GOT3 (cell line): ENCODE measurements around the gene MMRN2.
"Not testable (repeated sequence)": the region's sequence is repeated elsewhere in the genome, so short reads cannot be mapped to it uniquely, and the experiment has no call there.

Experiments
- DNase-seq: peaks from one replicate; lab custom pipeline; 2025; ENCODE audit warnings: mixed read lengths; lab: John Stamatoyannopoulos, UW

Gene MMRN2

DNA sequence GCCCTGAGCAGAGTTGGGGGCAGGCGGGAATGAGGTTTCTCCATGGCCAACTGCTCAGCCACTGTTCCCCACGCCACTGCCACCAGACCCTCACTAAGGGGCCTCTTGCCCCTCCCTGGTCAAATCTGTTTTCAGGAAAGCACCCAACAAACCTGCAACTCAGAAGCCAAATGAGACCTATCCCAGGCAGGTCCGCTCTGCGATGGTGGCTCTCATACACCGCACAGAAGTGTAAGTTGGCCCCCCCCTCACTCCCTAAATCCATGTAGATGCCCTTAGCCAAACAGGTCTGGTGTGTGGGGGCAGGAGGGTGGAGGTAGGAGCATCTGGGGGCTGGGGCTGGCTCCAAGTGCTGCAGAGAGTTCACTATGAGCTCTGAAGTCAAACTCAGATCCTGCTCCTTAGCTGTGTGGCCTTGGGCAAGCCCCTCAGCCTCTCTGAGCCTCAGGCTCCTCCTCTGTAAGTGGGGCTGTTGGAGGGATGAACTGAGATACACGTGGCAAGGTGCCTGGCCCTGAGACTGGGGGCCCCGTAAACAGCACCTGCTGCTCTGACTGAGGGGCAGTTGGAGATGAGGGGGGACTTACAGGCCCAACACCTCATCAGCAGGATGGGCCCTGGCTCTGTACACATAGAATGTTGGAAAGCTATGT is 1.1 kb downstream of the MMRN2 start:
- DNase-seq: no peak

DNA sequence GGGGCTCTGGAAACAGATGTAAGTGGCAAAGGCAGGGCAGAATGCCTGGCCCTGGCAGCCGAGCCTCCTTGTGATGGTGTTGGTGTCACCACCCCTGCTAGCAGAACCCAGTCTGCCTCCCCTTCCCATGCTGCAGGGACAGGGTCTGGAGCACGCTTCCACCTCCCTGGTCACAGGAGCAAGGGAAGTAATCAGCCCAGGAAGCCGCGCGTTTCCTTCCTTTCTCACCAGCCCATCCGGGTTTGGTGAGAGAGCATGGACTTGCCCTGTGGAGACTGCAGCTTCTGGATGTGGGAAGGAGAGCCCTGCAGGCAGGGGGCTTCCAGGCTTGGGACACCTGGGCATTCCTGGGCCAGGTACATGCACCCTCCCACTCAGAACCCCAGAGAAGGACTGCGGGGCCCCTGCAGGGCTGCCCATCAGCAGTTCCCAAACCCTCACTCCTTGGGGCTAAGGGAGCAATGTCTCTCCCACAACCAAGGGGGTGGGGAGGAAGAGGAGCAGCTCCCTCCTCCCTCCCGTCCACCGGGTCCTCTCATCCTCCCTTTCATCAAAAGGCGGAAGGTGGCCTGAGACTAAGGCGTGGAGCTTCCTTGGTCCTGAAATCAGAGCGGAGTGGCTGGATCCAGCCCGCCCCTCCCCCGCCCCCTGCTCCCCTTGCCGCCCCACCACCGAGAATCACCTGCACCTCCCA is 1.8 kb downstream of the MMRN2 start:
- DNase-seq: no peak

DNA sequence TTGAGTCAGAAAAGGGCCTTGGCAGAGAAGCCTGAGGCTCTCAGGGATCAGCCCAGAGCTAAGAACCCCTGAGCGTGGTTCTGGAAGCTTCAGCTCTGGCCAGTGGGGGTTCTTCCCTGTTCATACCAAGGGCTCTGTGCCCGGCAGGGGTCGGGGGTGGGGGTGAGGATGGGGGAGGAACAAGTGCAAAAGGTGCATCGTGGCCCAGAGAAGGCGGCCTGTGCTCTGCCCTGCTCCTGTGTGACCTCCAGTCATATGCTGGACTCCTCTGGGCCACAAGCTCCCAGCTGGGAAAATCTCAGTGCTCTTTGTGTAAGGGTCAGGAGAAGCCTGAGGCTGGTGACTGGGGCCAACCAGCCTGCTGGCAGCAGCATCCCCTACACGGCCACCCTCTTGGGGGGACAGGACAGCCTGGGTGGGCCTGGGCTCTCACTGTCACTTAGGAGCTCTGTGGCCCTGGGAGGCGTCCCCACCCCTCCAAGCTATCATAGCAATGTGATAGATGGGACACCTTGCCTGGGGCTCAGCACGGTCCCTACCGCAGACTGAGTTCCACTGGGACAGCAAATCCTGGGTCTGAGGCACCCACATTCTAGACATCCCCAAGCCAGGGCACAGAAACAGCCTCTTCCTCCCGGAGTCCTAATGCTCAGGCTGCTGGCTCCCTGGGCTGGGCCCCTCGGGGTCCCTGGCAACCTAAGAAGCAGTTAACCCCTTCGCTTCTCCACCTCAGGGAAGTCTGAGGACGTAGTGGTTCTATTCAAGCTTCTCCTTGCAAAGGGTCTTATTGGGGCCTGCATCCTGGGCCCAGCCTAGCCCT is 2.5 kb downstream of the MMRN2 start:
- no peak for DNase-seq

DNA sequence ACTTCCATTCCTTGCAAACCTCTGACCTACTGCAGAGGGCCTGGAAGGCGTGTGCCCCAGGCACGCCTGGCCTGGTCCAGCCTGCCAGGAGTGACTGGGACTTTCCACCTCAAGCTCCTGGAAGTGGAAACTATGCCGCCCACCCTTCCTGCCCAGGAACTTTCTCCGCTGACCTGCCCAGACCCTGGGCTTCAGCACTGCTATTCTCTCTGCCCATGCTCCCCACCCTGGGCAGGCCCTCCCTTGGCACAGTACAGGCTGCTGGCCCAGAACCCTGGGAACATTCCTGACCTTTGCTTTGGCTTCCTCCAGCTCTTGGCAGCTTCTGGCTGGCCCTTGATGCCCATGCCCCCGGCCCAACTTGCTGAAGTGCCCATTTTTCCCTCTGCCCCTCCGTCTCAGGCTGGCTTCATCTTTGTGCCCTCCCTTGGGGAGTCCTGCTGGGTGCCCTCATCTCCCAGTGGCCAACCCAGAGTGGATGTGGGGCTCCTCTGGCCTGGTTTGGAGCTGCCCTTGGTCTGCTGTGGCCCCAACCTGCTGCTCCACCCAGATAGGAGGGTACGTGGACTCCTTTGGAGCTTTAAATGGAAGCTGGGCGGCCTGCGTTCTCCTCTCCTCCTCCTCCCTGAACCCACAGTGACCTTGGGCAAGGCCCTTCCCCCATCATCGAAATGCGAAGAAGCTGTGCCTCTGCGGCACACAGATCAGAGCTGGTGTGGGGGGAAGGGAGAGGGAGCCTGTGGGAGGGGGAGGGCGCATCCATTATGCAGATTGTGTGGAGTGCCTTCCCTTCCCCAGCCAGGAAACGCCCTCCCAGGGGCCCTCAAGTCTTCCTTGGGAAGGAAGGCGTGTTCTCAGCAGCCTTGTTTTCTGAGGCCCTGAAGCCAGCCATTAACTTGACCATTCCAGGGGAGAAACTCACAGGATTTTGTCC is 3.4 kb downstream of the MMRN2 start:
- DNase-seq: no peak

DNA sequence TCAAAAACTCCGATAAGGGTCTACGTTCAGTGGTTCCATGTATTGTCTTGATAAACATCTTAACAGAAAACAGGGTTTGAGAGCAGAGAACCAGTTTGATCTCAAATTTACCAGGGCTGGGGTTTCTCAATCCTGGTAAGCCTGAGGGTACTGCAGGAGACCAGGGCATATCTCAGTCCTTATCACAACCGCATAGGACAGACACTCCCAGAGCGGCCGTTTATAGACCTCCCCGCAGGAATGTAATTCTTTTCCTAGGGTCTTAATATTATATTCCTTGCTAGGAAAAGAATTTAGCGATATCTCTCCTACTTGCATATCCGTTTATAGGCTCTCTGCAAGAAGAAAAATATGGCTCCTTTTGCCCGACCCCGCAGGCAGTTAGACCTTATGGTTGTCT is 4.7 kb downstream of the MMRN2 start:
- DNase-seq: not testable (repeated sequence)

DNA sequence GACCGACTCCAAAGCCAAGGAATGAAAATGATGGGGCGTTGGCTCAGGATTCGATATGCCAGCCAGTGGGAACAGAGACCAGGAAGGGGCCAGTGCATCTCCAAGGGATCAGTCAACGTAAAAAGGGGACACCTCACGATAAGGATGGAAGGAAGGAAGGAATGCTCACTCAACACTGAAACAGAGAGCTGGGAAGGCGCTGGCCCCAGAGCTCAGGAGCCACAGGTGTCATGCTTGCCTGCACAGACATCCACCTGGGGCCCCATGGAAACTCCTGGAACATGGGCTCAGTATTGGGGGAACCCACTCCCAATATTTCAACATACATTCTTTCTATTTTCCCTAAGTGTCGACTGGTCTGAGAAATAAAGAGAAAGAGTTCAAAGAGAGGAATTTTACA is 5.3 kb downstream of the MMRN2 start:
- DNase-seq: no peak

DNA sequence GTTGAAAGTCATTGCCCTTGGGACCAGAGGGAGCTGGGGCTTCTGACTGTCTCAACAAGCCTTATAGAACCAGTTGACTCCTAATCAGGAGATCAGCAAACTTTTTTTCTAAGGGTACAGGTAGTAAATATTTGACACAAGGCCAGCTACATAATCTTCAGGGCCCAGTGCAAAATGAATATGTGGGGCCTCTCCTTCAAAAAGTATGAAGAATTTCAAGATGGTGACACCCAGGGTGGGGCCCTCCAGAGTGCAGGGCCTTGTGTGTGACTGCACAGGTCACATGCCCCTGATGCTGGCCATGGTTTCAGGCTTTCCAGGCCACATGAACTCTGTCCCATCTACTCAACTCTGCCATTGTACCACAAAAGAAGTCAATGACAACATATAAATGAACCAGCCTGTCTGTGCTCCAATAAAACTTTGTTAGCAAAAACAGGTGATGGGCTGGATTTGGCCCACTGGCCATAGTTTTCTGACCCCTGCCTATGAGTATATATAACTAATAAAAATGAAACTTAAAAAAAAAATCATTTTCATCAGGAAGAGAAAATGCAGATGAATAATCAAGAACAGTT is 6.1 kb downstream of the MMRN2 start:
- DNase-seq: no peak

DNA sequence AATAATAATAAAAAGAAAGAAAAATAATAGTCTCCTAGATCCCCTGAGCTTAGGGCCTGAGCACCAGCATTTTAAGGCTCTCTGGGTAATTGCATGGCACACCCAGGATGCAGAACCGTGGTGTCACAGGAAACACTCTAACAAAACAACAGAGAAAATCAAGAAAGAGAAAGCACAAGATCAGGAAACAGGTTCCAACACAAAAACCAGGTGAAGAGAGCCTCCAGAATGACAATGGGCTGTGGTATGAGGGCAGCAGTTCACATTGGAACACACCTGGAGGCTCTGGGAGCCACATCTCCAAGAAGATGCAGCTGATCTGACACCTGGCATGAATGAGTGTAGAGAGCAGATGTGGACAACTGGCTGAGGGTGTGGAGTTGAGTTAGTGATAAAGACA is 7.1 kb downstream of the MMRN2 start:
- DNase-seq: no peak

DNA sequence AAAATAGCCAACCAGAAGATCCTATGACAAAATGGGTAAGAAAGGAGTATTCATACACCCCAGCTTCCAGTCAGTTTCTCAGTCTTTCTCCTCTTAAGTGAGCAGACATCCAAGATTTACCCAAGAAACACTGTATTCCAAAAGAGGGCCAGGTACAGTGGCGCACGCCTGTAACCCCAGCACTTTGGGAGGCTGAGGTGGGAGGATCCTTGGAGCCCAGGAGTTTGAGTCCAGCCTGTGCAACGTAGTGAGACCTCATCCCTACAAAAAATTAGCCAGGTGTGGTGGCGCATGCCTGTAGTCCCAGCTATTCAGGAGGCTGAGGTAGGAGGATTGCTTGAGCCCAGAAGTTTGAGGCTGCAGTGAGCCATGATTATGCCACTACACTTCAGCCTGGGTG is 9.6 kb downstream of the MMRN2 start:
- DNase-seq: not testable (repeated sequence)

DNA sequence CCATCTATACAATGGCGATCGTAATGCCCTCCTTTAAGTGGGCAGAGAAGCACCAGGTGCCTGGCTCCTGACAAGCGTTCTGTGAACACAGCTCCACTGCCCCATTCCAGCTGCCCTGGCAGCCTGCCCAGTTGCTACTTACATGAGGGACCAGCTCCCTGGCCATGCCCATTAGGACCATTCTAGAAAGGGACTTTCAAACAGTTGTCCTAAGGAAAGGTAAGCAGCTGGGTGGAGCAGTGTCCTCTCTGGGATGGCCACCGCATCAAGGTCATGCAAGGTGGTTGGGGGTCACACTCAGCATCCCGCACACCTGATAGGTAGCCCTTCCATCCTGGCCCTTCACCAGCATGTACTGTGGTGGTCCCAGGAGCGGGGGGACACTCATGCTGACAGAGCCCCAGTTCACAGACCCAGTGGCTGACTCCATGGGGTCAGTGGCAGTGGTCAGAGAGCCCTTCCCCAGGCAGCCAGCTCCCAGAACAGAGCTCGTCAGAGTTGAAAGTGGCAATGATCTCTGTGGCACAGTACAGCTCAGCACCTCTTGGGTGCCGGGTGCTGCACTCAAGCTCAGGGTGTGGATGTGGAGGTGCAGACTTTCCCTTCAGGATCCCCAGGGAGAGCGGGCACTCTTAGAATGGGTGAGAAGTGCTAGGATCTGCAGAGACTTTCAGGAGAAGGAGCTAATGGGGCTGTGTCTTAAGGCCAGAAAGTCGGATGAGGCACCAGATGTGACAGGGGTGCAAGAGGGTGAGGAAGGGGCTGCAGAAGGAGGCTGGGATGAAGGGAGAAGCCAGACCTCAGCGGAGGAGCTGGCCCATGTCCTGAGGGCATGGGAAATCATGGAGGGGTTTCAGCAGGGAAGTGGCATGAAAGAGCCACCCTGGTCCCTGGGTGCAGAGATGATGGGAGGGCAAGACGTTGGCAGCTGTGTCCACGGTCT is 10.9 kb downstream of the MMRN2 start:
- DNase-seq: no peak

DNA sequence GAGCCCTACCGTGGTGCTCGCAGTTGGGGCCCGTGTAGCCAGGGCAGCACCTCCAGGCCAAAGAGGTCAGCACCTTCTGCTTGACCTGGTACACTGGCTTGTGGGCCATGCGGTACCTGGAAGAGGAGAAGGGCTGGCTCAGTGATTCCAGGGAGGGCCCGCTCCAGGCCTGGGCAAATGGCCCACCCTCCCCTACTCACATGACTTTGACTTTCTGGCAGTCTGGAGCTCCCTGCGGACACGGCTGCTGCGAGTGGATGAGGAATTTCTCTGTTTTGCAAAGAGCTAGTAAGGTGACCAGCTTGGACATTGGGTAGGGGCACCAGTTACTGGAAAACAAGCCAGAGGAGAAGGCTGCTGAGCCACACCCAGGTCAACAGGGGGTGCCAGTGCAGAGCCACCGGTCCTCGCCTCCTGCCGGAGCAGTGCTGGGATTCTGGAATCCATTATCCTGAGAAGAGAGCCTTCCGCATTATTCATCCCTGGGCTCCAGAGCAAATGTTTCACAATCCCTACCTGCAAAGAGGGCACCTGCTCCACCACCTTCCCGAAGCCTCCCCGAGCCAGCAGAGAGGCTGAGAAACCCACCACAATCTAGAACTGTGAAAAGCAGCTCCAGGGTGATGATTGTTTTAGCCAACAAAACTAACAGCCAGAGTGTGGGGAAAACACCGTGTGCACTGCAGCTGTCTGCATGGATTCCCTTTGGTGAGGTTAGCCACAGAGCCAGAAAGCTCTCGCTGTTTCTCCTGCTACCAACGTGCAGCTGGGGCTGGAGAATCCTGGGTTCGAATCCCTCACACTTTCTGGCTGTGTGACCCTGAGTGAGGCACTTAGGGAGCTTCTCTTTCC is 11.8 kb downstream of the MMRN2 start:
- DNase-seq: no peak

DNA sequence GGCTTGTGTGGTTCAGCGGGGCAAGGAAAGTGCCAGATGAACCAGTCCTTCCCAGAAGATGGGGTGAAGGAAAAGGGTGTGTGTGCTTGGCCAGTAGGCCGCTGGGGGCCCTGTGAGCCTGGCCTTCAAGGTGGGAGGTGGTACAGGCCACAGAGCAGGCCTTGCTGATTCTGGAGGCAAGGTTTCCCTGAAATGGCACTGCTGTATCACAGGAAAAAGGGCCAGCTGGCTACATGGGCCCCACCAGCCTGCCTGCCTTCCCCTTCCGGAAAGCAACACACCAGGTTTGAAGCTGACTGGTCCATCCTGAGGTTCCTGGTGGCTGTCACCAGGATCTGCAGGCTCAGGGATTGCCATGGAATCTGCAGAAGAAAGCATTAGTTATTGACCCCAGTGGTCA is 12.5 kb downstream of the MMRN2 start:
- no peak for DNase-seq

DNA sequence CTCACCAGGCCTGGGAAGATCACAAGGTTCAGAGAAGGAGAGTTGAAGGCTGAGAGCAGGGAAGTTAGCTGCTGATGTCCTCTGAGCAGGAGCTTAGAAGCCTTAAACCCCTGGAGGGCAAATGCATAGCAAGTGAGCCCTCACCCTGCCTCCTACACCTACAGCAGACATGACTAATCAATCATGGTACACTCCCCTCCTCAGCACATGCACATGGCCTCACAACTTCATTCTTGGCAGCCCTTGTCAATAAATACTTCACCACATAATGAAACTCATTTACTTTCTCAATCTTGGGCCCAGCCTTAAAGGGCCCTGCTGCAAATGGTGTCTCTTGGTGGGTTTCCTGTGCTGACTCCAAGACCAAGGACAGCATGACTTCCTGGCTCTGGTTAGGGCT is 12.9 kb downstream of the MMRN2 start:
- DNase-seq: no peak

DNA sequence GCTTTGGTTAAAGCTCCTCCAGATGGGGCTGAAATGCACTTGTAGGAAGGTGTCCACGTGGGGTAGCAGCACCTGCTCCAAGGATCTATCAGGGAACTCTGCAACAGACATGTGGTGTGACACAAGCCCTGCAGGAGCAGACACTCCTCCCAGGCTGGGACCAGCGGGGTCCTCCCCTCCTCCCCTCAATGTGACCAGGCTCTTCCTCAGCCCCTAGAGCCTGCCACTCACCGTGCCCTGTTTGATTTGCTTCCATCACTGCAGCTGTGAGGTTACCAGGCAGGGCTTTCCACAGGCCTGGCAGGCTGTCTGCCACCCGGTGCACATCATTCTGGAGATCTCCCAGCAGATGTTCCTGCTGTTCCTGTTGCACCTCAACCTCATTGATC is 13.4 kb downstream of the MMRN2 start:
- no peak for DNase-seq

DNA sequence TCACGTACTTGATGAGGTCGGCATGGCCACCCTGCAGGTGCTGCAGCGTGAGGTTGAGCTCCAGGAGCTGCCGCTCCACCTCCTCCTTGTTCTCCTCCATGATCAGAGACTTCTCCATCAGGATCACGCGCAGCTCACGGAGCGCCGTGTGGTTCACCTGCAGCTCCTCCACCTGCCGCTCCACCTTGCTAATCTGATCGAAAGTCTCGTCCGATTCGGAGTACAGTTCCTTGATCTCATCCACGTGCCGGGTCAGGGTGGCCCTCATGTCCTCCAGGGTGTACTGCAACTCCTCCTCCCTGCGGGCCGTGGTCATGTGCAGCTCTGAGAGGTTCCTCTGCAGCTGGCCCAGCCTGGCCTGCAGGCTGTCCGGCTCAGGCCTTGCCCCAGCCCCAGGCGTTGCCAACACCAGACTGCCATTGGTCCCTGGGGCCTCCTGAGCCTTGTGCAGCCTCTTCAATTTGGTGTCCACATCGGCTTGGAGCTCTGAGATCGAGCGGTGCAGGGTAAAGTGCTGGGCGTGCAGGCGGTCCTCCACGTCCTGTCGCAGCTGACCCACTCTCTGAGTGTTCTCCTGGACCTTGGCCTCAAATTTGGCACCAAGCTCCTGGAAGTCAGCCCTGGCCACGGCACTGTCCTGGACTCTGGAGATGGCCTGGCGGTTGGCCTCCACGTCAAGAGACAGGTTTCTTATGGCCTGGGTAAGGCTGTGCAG is 13.9 kb downstream of the MMRN2 start:
- DNase-seq: no peak

DNA sequence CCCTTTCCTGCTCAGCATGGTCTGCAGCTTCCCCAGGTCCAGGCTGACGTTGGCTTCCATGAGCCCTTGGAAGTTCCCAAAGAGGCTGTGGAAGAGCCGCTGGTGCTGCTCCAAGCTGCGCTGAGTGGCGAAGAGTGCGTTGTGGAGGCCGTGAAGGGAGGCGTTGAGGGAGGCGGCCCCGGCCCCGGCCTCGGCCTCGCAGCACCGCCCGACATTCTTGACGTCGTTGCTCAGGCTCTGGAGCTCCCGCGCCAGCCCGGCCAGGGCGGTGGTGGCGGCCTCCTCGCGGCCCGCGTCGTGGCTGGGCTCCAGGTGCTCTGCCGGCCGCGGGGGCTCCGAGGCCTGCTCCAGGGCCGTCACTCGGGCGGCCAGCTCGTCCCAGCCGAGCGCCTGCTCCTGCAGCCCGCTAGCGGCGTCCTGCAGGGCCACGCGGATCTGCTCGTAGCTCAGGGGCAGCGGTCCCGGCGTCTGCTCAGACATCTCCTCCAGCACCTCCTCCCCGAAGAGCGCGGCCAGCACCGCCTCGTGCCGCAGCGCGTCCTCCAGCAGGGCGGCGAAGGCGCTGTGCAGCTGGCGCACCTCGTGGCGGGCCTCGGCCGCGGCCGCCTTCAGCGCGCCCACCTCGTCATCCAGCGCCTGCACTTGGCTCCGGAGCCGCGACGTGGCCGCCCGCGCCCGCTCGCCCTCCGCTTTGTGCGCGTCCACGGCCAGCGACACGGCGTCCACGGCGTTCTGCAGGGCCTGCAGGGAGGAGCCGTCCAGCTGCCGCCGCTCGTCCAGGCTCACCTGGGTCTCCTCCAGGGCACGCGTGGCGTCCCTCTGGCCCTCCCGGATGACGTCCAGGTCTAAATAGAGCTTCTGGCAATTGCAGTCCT is 14.7 kb downstream of the MMRN2 start:
- DNase-seq: no peak

DNA sequence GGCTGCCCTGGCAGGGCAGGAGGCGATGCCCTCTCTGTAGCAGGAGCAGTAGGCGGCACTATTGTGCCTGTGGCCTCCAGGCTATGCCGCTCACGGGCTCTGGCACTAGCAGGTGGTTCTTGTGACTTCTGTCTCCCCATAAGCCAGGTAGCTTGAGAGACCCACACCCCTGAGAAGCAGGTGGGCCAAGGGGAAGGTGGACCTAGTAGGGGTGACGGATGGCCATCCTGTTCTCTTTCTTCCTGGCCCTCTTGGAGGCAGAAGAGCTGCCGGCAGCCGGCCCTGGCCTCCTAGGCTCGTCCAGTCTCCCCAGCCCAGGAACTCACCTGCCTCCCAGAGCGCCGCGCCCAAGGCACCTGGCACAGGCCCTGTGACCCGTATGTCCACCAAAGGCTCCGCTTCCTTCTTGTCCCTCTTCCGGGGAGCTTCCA is 15.4 kb downstream of the MMRN2 start:
- no peak for DNase-seq

DNA sequence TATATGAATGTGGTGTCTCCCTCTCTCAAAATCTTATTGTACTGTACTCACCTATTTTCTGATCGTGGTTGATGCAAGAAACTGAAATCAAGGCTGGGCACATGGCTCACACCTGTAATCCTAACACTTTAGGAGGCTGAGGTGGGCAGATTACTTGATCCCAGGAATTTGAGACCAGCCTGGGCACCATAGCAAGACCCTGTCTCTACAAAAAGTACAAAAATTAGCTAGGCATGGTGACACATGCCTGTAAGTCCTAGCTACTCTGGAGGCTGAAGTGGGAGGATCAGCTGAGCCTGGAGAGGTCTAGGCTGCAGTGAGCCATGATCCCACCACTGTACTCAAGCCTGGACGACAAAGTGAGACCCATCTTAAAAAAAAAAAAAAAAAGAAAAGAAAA is 16.0 kb downstream of the MMRN2 start:
- DNase-seq: no peak
